IPS-20b (cell line): ENCODE data around the gene ITPR1.

Experiments used
- H3K27ac ChIP-seq: one replicate; pipeline ENCODE4 v1.5.1; 2013; ENCODE audit warnings: low read length
- H3K27me3 ChIP-seq: 2 replicates; pipeline ENCODE4 v1.6.1; 2013; ENCODE audit warnings: mild to moderate bottlenecking, low read length, inconsistent platforms; ENCODE audit not compliant: insufficient read depth
- H3K36me3 ChIP-seq: 2 replicates; pipeline ENCODE4 v1.6.1; 2013; ENCODE audit warnings: low read depth, mild to moderate bottlenecking, inconsistent platforms, low read length, moderate library complexity; ENCODE audit not compliant: insufficient read depth
- H3K4me1 ChIP-seq: 2 replicates; pipeline ENCODE4 v1.6.1; 2013; ENCODE audit warnings: mild to moderate bottlenecking, control low read depth, inconsistent platforms, low read length, moderate library complexity; ENCODE audit not compliant: insufficient read depth
- H3K4me3 ChIP-seq: 2 replicates; pipeline ENCODE4 v1.5.1; 2013; ENCODE audit warnings: mild to moderate bottlenecking, low read length, inconsistent platforms
- H3K9ac ChIP-seq: 2 replicates; pipeline ENCODE4 v1.6.1; 2013; ENCODE audit warnings: low read depth, mild to moderate bottlenecking, inconsistent platforms, low read length, moderate library complexity
- H3K9me3 ChIP-seq: 2 replicates; pipeline ENCODE4 v1.6.1; 2013; ENCODE audit warnings: mild to moderate bottlenecking, low read depth, low read length, inconsistent platforms; ENCODE audit not compliant: insufficient read depth

The ITPR1 gene

DNA sequence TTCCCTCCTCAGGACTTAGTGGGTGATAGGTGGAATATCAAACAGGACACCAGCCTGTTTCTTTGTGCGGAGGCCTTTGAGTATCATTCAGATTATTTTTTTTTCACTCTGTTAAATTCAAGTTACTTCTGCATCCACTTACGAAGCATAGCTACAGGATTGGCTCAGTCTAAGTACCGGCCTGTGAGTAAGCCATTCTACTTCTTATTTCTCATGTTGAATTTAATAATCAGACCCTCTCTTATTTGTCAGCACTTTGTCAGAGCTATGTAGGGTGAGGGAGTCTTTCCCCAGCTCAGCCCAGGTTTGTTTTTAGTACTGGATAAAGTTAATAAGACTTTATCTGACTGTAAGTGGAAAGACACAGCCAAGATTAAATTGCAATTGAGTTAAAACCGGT, 54.7 kb downstream of the ITPR1 start:
- H3K27ac ChIP-seq: no peak overlapping the region
- no peak overlapping the region for H3K9ac ChIP-seq
- H3K4me3 ChIP-seq: no peak overlapping the region
- no peaks in the 10 kb centered on the region for H3K27me3 ChIP-seq
- no peaks in the 10 kb centered on the region for H3K9me3 ChIP-seq
- peaks cover 8% of the 10 kb centered on the region; the same call in 1 of the 2 replicates for H3K4me1 ChIP-seq
- H3K36me3 ChIP-seq: no peaks in the 10 kb centered on the region

DNA sequence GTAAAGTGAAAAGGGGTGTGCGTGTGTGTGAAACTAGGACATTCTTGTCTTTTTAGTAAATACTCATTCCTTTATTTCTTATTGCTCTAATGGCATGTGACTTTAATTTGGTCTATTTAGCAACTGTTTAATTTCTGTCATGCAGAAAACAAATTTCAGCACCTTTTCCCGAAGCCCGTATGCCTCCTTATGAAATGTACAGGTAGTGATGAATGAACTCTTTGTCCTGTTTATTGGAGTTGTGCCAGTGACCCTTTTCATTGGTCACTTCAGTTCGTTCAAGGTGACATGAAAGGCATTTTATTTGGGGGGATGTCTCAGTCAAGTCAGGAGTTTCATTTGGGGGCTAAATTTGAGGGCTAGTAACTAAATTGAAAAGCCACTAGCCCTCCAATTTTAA, 55.2 kb downstream of the ITPR1 start:
- H3K4me3 ChIP-seq: no peak overlapping the region
- H3K9me3 ChIP-seq: no peaks in the 10 kb centered on the region
- H3K4me1 ChIP-seq: peaks cover 8% of the 10 kb centered on the region; the same call in 1 of the 2 replicates
- H3K27ac ChIP-seq: no peak overlapping the region
- no peaks in the 10 kb centered on the region for H3K36me3 ChIP-seq
- H3K27me3 ChIP-seq: no peaks in the 10 kb centered on the region
- no peak overlapping the region for H3K9ac ChIP-seq

DNA sequence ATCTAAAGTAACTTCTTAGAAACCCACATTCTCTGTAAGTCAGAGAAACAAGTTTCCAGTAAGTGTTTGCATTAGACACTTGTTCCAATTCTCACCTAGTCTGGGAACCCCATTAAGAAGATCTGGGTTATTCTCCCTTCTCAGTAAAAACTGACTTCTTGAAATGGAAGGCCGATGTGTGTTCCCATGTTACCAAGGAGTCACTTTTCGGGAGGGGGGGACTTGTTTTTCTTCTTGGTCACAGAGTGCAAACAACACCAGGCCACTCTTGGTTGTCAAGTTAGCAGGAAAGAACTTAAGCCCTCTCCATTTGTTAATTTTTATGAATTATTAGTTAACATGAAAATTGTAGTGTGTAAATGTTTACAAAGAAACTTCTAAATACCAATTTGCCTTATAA, 55.6 kb downstream of the ITPR1 start:
- H3K9ac ChIP-seq: no peak overlapping the region
- no peak overlapping the region for H3K27ac ChIP-seq
- no peaks in the 10 kb centered on the region for H3K27me3 ChIP-seq
- H3K4me1 ChIP-seq: peaks cover 8% of the 10 kb centered on the region; the same call in 1 of the 2 replicates
- H3K9me3 ChIP-seq: no peaks in the 10 kb centered on the region
- no peak overlapping the region for H3K4me3 ChIP-seq
- no peaks in the 10 kb centered on the region for H3K36me3 ChIP-seq

DNA sequence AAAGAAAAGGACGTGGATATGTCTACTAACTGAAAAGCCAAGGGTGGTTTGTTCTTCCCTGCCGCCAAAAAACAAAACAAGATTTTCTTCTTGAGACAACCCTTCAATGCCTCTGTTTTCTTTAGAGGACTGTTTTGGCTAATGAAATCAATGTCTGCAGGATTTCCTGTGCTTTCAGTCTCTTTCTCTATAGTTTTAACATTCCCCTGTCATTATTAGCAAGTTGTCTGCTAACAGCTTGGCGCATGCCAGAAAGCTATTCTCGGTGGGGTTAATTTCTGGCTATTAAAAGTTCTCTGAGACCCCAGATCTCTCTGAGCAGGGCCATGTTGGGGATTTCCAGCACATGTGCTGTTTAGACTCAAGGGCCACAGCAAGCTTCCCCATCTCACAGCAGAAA, 56.7 kb downstream of the ITPR1 start:
- H3K9ac ChIP-seq: no peak overlapping the region
- no peak overlapping the region for H3K4me3 ChIP-seq
- H3K27ac ChIP-seq: no peak overlapping the region
- no peaks in the 10 kb centered on the region for H3K27me3 ChIP-seq
- H3K4me1 ChIP-seq: peaks cover 8% of the 10 kb centered on the region; the same call in 1 of the 2 replicates
- H3K36me3 ChIP-seq: no peaks in the 10 kb centered on the region
- H3K9me3 ChIP-seq: no peaks in the 10 kb centered on the region

DNA sequence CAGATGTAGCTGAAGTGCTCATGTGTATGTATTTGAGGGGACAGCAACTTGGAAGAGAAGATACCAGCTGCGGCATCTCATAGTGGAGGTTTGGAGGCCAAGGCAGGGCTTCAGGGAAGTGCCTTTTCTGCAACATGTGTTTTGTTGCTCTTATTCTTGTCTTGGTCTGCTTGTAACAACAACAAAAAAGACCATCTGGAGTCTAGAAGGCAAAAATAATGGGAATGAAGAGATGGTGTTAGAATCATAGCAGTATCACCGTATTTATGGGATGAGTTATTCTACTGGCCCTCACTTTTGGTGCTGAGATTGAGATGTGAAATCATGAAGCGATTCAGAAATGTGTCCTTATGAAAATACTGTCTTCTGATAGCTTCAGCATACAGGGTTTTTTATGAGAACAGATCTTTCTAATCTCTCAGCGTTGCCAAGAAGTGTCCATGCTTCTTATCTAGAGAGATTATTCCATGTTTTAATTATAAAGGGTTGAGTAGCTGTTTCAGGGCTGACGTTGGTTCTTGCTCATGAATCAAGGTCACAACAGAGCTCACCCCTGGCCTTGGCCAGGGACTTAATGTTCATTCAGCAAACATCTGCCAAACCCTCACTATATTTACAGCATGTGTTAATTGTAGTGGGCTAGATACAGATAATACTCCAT, 58.0 kb downstream of the ITPR1 start:
- no peak overlapping the region for H3K27ac ChIP-seq
- peaks cover 8% of the 10 kb centered on the region; the same call in 1 of the 2 replicates for H3K4me1 ChIP-seq
- no peaks in the 10 kb centered on the region for H3K36me3 ChIP-seq
- H3K9me3 ChIP-seq: no peaks in the 10 kb centered on the region
- no peaks in the 10 kb centered on the region for H3K27me3 ChIP-seq
- no peak overlapping the region for H3K4me3 ChIP-seq
- H3K9ac ChIP-seq: no peak overlapping the region

DNA sequence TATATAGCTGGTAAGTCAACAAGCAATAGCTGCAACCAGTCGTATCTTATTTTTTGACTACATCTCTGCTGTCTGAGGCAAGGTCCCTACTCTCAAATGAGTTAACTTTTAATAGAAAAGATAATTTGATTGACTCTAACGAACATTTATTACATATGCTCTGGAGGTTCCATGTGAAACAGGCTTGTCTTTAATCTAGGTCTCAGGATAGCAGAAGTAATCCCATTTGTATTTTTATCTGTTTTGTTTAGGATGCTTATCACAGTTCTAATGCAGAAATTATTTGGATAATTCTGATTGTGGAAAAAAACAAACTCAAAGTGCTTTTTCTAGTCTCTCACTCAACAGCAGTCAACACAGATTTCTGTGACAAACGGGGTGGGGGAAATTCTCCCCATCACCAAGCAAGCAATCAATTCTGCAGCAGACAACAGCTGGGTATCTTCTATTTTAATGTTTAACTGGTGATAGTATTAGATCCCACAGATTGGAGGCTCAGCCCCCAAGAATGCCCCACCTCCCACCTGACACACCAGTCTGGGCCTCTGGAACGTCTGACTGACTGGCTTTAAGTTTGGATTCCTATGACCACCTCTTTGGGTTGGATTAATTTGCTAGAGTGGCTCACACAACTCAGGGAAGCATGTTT, 58.8 kb downstream of the ITPR1 start:
- Histone ChIP-seq H3K9me3 (no peaks in the 10 kb centered on the region), H3K27me3 (no peaks in the 10 kb centered on the region), H3K36me3 (no peaks in the 10 kb centered on the region), H3K4me3 (no peak overlapping the region), H3K27ac (no peak overlapping the region), H3K9ac (no peak overlapping the region), H3K4me1 (peaks cover 8% of the 10 kb centered on the region; the same call in 1 of the 2 replicates)

DNA sequence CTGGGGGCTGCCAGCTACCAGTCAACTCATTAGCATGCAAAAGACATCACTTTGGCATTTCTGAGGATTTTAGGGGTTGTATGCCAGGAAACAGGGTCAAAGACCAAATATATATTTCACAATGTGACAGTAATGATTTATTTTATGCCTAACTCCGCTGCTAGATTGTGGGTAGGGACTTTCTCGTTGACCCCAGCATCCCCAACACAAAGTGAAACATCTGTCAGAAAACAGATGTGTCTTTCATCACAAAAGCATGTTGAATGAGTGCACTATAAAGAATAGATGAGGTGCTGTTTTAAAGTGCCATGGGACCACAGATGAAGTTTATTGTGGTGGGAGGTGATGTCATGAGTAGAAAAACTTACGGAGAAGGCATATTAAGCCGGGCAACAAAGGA, 59.7 kb downstream of the ITPR1 start:
- Histone ChIP-seq H3K4me1 (peaks cover 8% of the 10 kb centered on the region; the same call in 1 of the 2 replicates), H3K9ac (no peak overlapping the region), H3K27ac (no peak overlapping the region), H3K27me3 (no peaks in the 10 kb centered on the region), H3K4me3 (no peak overlapping the region), H3K9me3 (no peaks in the 10 kb centered on the region), H3K36me3 (no peaks in the 10 kb centered on the region)

DNA sequence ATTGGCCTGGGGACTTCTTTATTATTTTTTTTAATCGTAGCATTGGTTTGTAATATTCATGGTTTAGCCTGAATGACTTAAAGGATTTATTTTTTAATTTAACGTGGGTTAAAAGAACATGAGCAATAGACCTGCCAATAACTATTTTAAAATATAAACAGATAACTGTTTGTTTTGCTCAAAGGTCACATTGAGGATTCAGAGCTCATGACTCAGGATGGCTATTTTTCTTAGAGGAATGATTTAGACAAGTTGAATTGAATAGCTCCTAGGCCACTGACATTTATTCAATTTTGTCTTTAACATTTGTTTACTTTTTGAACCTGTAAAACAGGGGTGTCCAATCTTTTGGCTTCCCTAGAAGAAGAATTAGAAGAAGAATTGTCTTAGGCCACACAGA, 68.5 kb downstream of the ITPR1 start:
- no peaks in the 10 kb centered on the region for H3K9me3 ChIP-seq
- no peaks in the 10 kb centered on the region for H3K4me1 ChIP-seq
- no peak overlapping the region for H3K4me3 ChIP-seq
- no peak overlapping the region for H3K9ac ChIP-seq
- H3K27me3 ChIP-seq: no peaks in the 10 kb centered on the region
- no peak overlapping the region for H3K27ac ChIP-seq
- H3K36me3 ChIP-seq: no peaks in the 10 kb centered on the region

DNA sequence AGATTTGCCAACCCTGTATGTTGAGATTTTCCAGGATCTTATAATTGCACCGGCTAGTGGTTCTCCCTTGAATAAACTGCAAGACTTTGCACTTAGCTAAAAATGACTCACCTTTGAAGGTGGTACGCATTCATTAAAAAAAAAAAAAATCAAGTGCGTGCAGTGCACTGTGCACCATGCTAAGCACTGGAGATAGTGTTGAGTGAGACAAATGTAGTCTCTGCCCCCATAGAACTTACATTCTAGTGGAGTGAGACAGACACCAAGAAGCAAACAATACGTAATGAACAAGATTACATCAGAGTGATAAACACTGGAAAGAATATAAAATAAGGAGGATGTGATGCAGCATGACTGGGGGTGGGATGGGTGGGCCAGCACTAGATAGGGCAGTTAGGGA, 69.4 kb downstream of the ITPR1 start:
- no peaks in the 10 kb centered on the region for H3K4me1 ChIP-seq
- no peaks in the 10 kb centered on the region for H3K27me3 ChIP-seq
- H3K27ac ChIP-seq: no peak overlapping the region
- H3K9me3 ChIP-seq: no peaks in the 10 kb centered on the region
- no peaks in the 10 kb centered on the region for H3K36me3 ChIP-seq
- no peak overlapping the region for H3K9ac ChIP-seq
- no peak overlapping the region for H3K4me3 ChIP-seq

DNA sequence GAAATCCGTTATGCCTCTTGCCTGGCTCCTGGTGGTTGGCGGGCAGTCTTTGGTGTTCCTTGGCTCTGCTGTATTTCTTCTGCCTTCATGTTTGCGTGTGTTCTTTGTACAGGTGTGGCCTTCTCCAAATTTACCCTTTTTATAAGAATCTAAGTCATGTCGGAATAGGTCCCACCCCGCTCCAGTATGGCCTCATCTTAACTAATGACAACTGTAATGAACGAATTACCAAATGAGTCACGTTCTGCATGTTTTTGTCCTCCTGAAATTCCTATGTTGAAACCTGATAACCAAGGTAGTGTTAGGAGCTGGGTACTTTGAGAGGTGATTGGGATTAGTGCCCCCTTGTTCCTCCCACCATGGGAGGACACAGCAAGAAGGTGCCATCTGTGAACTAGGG, 71.1 kb downstream of the ITPR1 start:
- Histone ChIP-seq H3K36me3 (no peaks in the 10 kb centered on the region), H3K9ac (no peak overlapping the region), H3K4me3 (no peak overlapping the region), H3K9me3 (no peaks in the 10 kb centered on the region), H3K27ac (no peak overlapping the region), H3K27me3 (no peaks in the 10 kb centered on the region), H3K4me1 (no peaks in the 10 kb centered on the region)

DNA sequence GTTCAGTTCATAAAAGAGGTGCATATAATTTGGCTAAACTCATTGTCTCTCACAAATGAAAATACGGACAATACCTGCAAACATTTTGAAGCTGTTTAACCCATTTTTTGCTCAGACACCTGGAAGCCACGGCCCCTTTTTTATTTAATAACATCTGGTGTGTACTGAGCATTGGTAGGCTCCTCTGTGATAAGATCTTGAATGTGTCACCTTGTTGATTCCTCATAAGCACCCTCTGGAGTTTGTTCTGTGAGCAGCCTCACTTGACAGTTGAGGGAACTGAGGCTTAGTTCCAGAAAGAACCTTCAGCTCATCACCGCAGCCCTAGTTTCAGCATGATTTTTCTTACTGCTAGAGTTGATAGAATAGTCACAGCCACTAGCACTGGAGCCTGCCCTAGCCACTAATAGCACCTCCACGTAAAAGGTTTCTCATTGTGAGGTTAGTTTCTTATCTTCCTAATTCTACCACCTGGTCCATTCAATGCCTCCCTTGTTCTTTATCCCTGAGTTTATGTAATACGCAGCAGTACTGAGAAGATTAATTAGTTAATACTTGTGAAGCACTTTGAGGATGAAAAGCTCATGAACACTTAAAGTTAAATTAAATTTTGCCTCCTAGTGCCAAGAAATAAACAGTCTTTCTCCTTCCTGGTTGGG, 71.9 kb downstream of the ITPR1 start:
- Histone ChIP-seq H3K27ac (no peak overlapping the region), H3K9ac (no peak overlapping the region), H3K4me1 (no peaks in the 10 kb centered on the region), H3K27me3 (no peaks in the 10 kb centered on the region), H3K4me3 (no peak overlapping the region), H3K36me3 (no peaks in the 10 kb centered on the region), H3K9me3 (no peaks in the 10 kb centered on the region)
